Stimulated activated naive CD4-positive, alpha-beta T cell (primary cell): ENCODE data around the gene MAFG.
"Not testable (repeated sequence)": the region's sequence is repeated elsewhere in the genome, so short reads cannot be mapped to it uniquely, and the experiment has no call there.

Experiments
- DNase-seq, 6 experiments: peaks; one replicate each; lab custom pipeline; 2025; lab: John Stamatoyannopoulos, UW

The MAFG gene

GRCh38 chr17:81923302-81924260, 4.0 kb downstream of the MAFG start:
- no peak for DNase-seq

- DNase-seq: no peak
Measured at GRCh38 chr17:81922566-81923301, 4.8 kb downstream of the MAFG start.

- no peak for DNase-seq
Measured at GRCh38 chr17:81921996-81922565, 5.5 kb downstream of the MAFG start.

- no peak for DNase-seq
Measured at GRCh38 chr17:81921537-81921862, 6.0 kb downstream of the MAFG start.

- DNase-seq: no peak
Measured at GRCh38 chr17:81920612-81921536, 6.7 kb downstream of the MAFG start.

- DNase-seq: no peak
Measured at GRCh38 chr17:81918832-81919545, 8.5 kb downstream of the MAFG start.

GRCh38 chr17:81918333-81918669, 9.2 kb downstream of the MAFG start:
- not testable (repeated sequence) for DNase-seq

GRCh38 chr17:81917565-81918332, 9.8 kb downstream of the MAFG start, which contains the start of gene SIRT7:
Gene SIRT7 (minus strand): TSS chr17:81918176. CDS start chr17:81918131, 45 bp downstream.
- DNase-seq: peak; percentile 80 to 93 (median 86)

GRCh38 chr17:81916234-81917001, 11.1 kb downstream of the MAFG start:
- DNase-seq: no peak

GRCh38 chr17:81915331-81915730, 12.2 kb downstream of the MAFG start:
- DNase-seq: no peak

- no peak for DNase-seq
Measured at GRCh38 chr17:81914103-81914850, 13.3 kb downstream of the MAFG start.

- no peak for DNase-seq
Measured at GRCh38 chr17:81913394-81914102, 14.0 kb downstream of the MAFG start.

GRCh38 chr17:81912441-81913309, 14.9 kb downstream of the MAFG start:
- no peak for DNase-seq

GRCh38 chr17:81911969-81912368, 15.6 kb downstream of the MAFG start:
- DNase-seq: no peak

GRCh38 chr17:81911277-81911961, 16.1 kb downstream of the MAFG start, which contains the start of gene PCYT2:
Gene PCYT2 (minus strand): TSS chr17:81911399. CDS start chr17:81911355, 44 bp downstream.
- DNase-seq: peak; percentile 82 to 95 (median 92)

- DNase-seq: no peak
Measured at GRCh38 chr17:81910840-81911276, 16.7 kb downstream of the MAFG start.
